GM19023 (cell line): ENCODE measurements around the gene ZHX3.
"Not testable (repeated sequence)": the region's sequence is repeated elsewhere in the genome, so short reads cannot be mapped to it uniquely, and the experiment has no call there.

Source experiments
- ATAC-seq: cut with Tn5 transposase; IDR thresholded peaks from one replicate; pipeline ENCODE4 v1.9.1; 2021; ENCODE audit warnings: mild to moderate bottlenecking, moderate library complexity; ENCODE audit not compliant: unreplicated experiment

The ZHX3 gene

GRCh38 chr20:41139227-41140093, 178.1 kb downstream of the ZHX3 start:
- ATAC-seq: no peak

GRCh38 chr20:41138475-41139226, 178.9 kb downstream of the ZHX3 start:
- ATAC-seq: no peak

DNA sequence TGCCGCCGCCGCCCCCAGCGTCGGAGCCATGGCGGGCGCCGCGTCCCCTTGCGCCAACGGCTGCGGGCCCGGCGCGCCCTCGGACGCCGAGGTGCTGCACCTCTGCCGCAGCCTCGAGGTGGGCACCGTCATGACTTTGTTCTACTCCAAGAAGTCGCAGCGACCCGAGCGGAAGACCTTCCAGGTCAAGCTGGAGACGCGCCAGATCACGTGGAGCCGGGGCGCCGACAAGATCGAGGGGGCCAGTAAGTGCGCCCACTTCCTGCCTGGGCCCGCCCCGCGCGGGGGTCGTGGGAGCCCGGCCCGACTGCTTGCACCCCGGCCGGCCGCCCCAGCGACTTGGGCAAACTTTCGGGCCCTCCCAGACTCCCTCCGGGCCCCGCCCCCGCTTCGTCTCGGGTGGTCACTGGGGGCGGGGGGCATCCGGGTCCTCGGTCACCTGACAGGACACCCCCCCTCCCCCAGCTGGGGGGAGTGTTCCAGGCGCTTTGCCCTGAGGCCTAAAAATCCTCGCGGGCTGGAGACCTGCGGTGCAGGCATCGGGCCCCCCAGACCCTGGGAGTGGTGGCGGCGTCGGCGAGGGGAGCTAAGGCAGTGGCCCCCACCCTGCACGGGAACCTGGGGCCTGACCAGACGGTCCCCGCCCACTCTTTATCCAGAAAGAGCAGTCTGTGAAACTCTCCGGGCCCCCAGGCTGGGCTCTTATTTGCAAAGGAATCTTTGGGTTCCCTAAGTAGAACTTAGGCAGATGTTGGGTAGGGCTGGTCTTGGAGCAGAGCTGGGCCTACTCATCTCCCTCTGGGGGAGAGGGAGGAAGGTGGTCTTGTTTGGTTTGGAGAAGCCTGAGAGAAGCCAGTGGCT, 179.7 kb downstream of the ZHX3 start:
- peak; percentile 5 for ATAC-seq

- peak; percentile 53 for ATAC-seq
These were observed 180.6 kb downstream of the ZHX3 start, which contains the start of gene PLCG1 for GRCh38 chr20:41136680-41137613. Gene PLCG1, plus strand, starts transcription at chr20:41137543. Its CDS starts 99 bp downstream, at chr20:41137642.

DNA sequence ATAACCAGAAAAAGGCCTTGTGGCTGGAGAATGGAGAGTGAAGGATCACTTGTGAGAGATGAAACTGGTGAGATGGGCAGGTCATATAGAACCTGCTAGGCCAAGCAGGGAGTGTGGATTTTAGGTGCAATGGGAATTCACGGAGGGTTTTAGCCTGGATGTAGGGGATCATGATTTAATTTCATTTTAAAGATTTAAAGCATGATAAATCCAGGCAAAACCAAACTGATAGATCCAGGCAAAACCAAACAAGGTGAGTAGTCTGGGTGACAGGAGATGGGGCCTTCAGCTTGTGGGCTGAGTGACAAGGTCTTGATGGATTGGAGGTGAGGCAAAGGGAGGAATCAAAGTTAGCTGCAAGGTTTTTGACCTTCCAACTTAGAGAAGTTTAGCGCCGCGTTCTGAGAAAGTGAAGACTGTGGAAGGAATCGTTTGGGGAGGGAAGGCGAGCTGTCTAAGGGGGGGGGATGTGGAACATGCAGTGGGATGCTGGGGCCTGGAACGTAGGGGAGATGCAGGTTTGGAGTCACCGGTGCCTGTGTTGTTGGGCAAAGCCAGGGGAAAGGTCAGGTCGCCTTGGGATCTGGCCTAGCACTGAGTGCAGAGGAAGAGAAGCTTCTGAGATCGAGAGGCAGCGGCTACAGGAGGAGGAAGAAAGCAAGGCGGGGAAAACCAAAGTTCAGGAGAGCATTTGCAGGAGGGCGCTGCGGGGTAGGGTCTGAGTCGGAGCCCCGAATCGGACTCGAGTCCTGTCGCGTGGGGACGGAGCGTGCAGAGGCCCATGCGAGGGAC, 181.4 kb downstream of the ZHX3 start:
- no peak for ATAC-seq

GRCh38 chr20:41135187-41135887, 182.2 kb downstream of the ZHX3 start:
- no peak for ATAC-seq

DNA sequence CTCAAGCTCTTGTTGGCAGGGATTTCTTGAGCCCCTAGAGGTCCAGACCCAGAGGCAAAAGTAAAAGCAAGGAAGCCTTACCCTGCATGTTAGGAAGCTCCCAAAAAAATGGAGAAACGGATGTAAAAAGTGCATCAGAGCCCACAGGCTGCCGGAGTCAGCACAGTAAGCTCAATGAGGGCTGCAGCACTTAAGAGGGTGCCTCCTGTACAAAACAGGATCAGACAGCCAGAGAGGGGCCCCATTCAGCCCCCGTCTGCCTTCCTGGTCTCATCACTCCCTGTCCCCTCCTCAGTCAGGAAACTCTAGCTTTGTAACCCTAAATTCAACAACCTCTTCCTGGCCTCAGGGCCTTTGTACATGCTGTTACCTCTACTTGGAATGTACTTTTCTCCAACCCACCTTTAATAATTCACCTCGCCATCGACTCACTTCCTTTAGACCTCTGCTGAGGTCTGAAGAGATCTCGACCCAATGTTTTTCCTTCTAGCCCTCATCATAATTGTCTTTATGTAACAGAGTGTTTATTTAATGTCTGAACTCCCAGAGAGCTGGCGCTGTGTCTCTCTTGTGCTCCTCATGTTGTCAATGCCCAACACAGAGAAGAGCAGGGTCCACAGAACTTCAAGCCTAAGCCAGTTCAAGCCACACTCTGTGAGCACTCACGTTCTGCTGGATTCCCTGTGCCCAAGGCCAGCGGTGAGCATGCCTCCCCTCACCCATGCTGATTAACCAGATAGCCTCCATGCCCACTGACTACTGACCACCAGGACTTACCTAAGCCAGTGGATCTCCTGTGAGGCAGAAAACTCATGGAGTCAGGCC, 183.0 kb downstream of the ZHX3 start:
- no peak for ATAC-seq

- peak; percentile 43 for ATAC-seq
These were observed 183.7 kb downstream of the ZHX3 start for GRCh38 chr20:41133709-41134361.

DNA sequence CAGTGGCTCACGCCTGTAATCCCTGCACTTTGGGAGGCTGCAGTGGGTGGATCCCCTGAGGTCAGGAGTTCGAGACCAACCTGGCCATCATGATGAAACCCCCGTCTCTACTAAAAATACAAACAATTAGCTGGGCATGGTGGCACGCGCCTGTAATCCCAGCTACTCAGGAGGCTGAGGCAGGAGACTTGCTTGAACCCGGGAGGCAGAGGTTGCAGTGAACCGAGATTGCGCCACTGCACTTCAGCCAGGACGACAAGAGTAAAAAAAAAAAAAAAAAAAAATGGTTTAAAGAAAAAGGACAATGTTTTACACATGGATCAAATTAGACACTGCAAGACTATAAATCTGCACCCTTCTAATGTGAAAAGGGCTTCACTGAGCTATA, 185.1 kb downstream of the ZHX3 start:
- ATAC-seq: not testable (repeated sequence)

DNA sequence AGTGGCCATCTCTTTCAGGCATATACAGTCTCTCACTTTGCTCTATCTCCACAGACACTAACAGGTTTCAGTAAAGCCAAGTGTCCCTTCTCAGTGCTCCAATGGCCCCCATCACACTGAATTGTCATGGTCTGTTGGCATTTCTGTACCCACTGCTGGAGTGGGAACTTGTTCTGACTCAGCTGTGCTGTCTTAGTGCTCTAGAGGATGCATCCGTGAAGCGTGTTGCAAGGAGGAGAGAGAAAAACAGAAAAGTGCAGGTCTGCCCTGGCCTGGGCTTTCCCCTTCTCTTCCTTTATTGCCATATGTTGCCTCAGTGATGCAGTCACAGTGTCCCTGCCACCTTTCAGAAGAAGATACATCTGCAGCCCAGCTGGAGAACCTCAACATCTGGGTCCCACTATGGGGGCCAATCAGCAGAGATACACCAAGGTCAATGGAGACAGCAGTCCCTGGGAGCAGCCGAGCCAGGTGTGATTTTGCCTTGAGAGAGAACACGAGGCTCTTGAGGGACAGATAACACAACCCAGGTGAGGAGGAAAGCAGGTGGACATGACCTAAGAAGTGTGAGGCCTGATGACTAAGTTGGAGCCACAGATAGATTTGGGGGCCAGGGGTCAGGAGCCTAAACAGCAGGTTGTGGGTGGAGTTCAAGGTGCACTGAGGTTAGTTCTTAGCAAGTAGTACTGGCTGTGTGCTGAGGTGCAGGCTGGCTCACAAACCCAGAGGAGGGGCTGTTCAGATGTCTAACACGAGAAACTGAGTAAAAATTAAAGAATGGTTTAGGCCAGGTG, 185.7 kb downstream of the ZHX3 start:
- no peak for ATAC-seq
